Measurements from ENCODE around the gene MROH2B. TPM values are rescaled to one million over a fixed set of nuclear protein-coding genes. Genes with fewer than 3 reads are reported as not detected.

Gene MROH2B
- total RNA-seq, 3 donors from 2014 or later = not detected

DNA sequence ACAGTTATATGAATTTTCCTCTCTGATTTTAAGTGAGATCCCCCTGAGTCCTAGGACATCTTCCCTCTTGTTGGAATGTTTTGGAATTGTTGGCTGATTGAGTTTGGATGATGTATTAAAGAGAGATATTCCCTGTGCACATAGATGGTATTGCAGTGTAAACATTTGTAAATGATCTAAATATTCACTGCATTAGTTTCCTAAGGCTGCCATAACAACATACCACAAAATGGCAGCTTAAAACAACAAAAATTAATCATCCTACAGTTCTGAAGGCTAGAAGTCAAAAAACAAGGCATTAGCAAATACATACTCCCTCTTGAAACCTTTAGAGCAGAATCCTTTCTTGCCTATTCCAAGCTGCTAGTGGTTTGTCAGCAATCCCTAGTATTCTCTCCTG, 38.0 kb upstream of the MROH2B start:
- Histone ChIP-seq H3K36me3 (ENCODE audit: low read depth) (no peaks in the 10 kb centered on the region), H3K9me3 (no peaks in the 10 kb centered on the region), H3K4me3 (no peak overlapping the region), H3K4me1 (ENCODE audit: low read depth) (no peaks in the 10 kb centered on the region)
- TF ChIP-seq, protein P1, sequence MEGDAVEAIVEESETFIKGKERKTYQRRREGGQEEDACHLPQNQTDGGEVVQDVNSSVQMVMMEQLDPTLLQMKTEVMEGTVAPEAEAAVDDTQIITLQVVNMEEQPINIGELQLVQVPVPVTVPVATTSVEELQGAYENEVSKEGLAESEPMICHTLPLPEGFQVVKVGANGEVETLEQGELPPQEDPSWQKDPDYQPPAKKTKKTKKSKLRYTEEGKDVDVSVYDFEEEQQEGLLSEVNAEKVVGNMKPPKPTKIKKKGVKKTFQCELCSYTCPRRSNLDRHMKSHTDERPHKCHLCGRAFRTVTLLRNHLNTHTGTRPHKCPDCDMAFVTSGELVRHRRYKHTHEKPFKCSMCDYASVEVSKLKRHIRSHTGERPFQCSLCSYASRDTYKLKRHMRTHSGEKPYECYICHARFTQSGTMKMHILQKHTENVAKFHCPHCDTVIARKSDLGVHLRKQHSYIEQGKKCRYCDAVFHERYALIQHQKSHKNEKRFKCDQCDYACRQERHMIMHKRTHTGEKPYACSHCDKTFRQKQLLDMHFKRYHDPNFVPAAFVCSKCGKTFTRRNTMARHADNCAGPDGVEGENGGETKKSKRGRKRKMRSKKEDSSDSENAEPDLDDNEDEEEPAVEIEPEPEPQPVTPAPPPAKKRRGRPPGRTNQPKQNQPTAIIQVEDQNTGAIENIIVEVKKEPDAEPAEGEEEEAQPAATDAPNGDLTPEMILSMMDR (IDR thresholded peaks at IDR 0.05) = no peak
- intact Hi-C loops (cut with DNase I, micrococcal nuclease) = no loop called here
- no peak for ATAC-seq
- no peak for DNase-seq

DNA sequence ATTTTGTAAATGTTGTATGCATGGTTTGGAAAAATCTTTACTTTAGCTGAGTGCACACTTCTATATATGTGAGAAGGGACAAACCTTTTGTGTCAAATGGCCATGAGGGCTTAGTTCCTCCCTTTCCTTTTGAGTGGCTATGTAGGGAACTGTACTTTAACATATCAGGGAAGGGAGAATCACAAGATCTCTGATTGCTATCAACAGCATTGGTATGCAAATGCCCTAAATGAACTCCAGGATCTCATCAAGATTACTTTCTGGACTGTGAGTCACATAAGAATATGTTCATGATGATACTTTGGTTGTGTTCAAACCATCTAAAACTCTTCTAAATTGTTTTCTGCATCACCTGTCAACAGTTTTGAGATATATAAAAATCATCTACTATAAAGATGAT, 31.2 kb upstream of the MROH2B start:
- no peak overlapping the region for H3K4me3 ChIP-seq
- no peaks in the 10 kb centered on the region for H3K36me3 ChIP-seq (ENCODE audit: low read depth)
- no peak for DNase-seq
- H3K4me1 ChIP-seq (ENCODE audit: low read depth) = no peaks in the 10 kb centered on the region
- TF ChIP-seq, protein P1 (IDR thresholded peaks at IDR 0.05) = no peak
- no peak for ATAC-seq
- H3K9me3 ChIP-seq = no peaks in the 10 kb centered on the region
- intact Hi-C loops (cut with DNase I, micrococcal nuclease) = no loop called here

DNA sequence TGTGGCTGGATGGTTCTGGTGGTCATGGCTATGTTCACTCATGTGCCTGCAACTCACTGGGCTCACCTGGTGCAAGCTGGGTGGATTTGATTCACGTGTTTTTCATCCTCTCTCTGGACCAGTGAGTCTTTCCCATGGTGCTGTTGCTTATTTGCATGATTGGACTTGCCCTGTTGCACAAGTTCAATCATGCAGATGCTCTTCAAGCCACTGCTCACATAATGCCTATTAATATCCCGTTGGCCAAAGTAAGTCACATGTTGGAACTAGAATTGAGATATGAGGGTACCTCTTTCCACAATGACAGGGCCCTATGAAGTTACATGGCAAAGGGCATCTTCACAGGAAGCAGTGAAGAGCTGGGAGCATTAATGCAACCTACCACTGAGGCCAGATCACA, 26.5 kb upstream of the MROH2B start:
- no peak for ATAC-seq
- Histone ChIP-seq H3K9me3 (no peaks in the 10 kb centered on the region), H3K4me1 (ENCODE audit: low read depth) (no peaks in the 10 kb centered on the region), H3K36me3 (ENCODE audit: low read depth) (no peaks in the 10 kb centered on the region), H3K4me3 (no peak overlapping the region)
- TF ChIP-seq, protein P1 (IDR thresholded peaks at IDR 0.05) = no peak
- DNase-seq = no peak
- intact Hi-C loops (cut with DNase I, micrococcal nuclease) = no loop called here

DNA sequence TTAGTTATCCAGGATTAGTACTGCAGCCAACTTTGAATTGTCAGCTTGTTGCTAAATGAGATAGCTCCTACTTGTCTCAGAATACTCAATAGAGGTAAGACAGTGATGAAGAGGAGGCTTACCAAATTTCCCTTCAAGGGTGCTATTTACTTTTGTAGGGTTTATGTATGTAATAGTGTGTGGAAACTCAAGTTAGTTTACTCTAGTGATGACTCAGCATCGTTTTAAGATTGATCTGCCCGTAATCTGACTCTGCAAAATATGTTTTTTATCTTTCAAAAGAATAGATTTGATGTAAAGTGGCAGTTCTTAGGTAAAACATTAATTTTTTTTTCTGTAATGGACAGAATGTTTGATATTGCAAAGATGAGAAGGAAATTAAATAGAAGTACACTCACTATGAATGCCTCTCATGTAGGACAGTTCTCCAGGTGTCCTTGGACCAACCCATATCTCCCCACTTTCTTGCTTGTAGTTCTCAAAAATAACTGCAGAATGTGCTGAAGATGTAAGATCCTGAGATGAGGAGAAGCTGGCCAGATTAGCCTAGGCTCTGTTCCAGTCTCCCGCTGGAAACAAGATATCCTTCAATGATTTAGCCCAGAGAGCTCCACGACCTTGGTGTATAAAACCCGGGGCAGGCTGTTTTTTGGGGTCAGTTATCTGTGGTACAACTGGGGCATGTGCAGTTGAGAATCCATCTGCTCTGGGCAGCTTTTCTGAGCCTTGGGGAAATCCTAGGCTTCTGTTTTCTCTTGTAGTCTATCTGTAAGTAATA, 24.4 kb upstream of the MROH2B start:
- no peaks in the 10 kb centered on the region for H3K4me1 ChIP-seq (ENCODE audit: low read depth)
- intact Hi-C loops (cut with DNase I, micrococcal nuclease) = no loop called here
- TF ChIP-seq, protein P1 (IDR thresholded peaks at IDR 0.05) = no peak
- ATAC-seq (no peak), DNase-seq (no peak)
- no peak overlapping the region for H3K4me3 ChIP-seq
- H3K9me3 ChIP-seq = no peaks in the 10 kb centered on the region
- no peaks in the 10 kb centered on the region for H3K36me3 ChIP-seq (ENCODE audit: low read depth)

DNA sequence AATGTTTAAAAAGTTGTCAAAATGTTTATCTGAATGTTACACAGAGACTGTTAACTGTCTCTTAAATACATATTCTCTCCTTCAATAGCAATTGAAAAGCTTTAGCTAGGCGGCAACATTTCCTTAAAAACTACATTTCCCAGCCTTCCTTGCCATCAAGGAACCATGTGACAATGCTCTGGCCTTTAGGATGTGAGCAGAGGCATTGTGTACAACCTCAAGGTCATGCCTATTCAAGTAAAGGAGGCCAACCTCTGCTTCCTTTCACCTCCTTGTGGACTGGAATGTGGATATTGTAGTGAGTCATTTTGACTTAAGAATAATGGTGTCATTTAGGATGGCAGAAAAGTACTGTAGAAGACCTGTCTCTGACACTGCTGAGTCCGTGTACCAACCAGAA, 23.7 kb upstream of the MROH2B start:
- no peak for DNase-seq
- intact Hi-C loops (cut with DNase I, micrococcal nuclease) = no loop called here
- no peaks in the 10 kb centered on the region for H3K36me3 ChIP-seq (ENCODE audit: low read depth)
- no peak overlapping the region for H3K4me3 ChIP-seq
- H3K9me3 ChIP-seq = no peaks in the 10 kb centered on the region
- no peaks in the 10 kb centered on the region for H3K4me1 ChIP-seq (ENCODE audit: low read depth)
- no peak for ATAC-seq
- TF ChIP-seq, protein P1 (IDR thresholded peaks at IDR 0.05) = no peak
